Upper lobe of left lung (tissue), 4 donors: ENCODE results near the gene IGSF21.

Experiments used
- CTCF ChIP-seq, 6 experiments: fragments of 450-650 bp in 4 of 6; fragments of 200-600 bp in 2 of 6; sonication (generic) in 2 of 6; IDR thresholded peaks; one replicate each; pipeline ENCODE4 v1.5.1; 2016 to 2019; ENCODE audit warnings: antibody characterized with exemption in 6 of 6
- EP300 ChIP-seq, 4 donors: sonication (generic); formaldehyde crosslinking; IDR thresholded peaks; one replicate each; pipeline ENCODE4 v1.5.1; 2017; ENCODE audit warnings: antibody characterized with exemption in 4 of 4, control low read depth in 2 of 4
- POLR2A ChIP-seq, 4 donors: fragments of 450-650 bp; IDR thresholded peaks; one replicate each; pipeline ENCODE4 v1.5.1; 2016 to 2017; ENCODE audit warnings: antibody characterized with exemption in 4 of 4, mild to moderate bottlenecking in 2 of 4
- POLR2AphosphoS5 ChIP-seq, 2 donors: sonication (generic); formaldehyde crosslinking; IDR thresholded peaks; one replicate each; pipeline ENCODE4 v1.5.1; 2017; ENCODE audit warnings: antibody characterized with exemption in 2 of 2

GRCh38 chr1:18187054-18187453 is 79.5 kb downstream of the IGSF21 start:
- no peak for TF ChIP-seq POLR2A (IDR thresholded peaks at IDR 0.05)
- TF ChIP-seq EP300 (IDR thresholded peaks at IDR 0.05) = no peak
- TF ChIP-seq POLR2AphosphoS5 (IDR thresholded peaks at IDR 0.05) = no peak
- TF ChIP-seq CTCF (IDR thresholded peaks at IDR 0.05) = no peak
